Activated CD4-positive, alpha-beta T cell treated with anti-CD3 and anti-CD28 coated beads, Interleukin-2, amount 50 U/mL, for 4 hours (primary cell): ENCODE results near the gene FUT4.
"Not testable (repeated sequence)": the region's sequence is repeated elsewhere in the genome, so short reads cannot be mapped to it uniquely, and the experiment has no call there.

Experiments
- DNase-seq, 2 experiments: peaks; one replicate each; pipeline ENCODE4 v3.0.0-alpha.2; 2020

The FUT4 gene

DNA sequence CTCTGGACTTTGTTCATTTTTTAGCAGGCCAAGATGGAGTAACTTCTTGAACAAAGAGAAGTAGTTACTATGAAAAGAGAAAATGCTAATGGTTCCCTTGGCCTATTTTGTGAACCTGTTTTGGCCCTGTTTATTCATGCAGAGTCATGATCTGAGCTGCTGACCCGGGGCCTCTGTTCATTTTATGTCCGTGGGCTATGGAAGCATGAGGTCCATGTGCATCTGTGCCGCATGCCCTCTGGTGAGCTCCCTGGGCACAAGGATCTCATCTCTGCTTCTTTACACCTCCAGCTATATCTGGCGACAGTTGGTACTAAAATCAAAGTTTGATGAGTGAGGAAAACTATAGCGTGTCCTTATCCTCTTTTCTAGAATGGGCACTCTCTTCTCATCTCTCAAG, 24.5 kb downstream of the FUT4 start:
- DNase-seq, result no peak

DNA sequence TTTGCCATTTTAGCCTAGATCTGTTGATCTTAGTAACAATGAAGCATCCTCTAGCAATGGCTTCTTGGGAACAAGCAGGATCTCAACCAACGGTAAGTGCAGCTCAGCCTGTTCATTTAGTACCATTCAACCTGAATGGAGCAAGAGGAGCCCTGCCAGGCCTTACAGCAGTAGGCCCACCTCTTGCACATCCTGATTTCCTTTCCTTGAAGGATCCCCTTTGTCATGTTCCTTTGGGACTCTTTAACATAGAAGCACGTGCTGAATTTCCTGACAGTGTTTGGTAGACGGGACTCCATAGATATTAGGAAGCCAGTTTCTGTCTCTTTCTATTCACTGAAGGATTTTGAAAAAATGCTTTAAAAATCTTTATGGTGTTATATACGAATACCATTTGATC, 25.0 kb downstream of the FUT4 start:
- no peak for DNase-seq

DNA sequence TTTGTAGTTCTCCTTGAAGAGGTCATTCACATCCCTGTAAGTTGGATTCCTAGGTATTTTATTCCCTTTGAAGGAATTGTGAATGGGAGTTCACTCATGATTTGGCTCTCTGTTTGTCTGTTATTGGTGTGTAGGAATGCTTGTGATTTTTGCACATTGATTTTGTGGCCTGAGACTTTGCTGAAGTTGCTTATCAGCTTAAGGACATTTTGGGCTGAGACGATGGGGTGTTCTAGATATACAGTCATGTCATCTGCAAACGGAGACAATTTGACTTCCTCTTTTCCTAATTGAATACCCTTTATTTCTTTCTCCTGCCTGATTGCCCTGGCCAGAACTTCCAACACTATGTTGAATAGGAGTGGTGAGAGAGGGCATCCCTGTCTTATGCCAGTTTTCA, 29.3 kb downstream of the FUT4 start:
- DNase-seq, result not testable (repeated sequence)

DNA sequence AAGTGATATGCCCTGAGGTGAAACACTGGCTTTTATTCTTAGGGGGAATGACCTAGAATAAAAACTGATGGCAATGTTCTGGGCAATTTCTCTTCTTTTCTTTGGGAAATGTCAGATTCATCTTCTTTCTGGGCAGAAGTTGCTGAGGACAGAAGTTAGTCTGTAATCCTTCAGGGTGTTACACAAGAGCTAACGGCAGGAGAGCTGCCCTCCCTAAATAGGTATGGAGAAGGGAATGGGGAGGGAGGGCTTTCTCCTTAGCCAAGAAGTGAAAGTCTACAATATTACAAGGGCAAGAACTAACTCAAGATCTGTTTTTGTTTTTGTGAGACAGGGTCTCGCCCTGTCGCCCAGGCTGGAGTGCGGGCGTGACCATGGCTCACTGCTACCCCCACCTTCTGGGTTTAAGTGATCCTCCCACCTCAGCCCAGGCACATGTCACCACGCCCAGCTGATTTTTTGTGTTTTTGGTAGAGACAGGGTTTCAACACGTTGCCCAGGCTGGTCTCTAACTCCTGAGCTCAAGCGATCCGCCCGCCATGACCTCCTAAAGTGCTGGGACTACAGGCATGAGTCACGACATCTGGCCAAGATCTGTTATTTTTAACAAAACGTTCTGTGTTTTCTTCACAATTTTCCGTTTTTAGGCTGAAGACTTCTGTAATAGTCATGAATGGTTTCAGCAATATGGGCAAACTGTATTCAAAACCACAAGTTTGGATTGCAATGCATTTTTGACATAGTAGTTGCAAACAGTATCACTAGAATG, 30.7 kb downstream of the FUT4 start:
- no peak for DNase-seq

DNA sequence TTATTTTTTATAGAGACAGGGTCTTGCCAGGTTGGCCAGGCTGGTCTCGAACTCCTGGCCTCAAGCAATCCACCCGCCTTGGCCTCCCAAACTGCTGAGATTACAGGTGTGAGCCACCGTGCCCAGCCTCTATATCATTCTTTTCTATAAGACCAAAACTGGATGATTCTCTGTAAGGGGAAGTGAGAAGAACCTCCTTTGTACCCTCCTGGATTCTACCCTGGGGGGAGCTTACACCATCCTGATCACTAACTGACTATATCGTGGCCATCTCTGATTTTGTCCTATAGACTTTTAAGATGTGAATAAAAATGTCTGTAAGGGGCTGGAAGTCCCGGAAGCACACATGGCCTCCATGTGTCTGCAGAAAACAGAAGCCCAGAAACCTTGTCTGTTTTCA, 32.6 kb downstream of the FUT4 start:
- DNase-seq, result no peak

DNA sequence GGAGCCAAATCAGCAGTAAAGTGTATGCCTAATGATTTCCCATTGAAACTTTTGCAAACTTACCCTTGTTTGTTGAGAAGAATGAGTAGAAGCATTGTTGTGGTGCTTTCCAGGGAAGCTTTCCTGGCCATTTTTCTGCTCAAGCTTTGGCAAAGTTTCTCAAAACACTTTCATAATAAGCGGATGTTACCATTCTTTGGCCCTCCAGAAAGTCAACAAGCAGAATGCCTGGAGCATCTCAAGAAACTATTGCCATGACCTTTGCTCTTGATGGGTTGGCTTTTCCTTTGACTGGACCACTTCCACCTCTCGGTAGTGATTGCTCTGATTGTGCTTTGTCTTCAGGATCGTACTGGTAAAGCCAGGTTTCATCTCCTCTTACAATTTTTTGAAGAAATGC, 34.1 kb downstream of the FUT4 start:
- no peak for DNase-seq

DNA sequence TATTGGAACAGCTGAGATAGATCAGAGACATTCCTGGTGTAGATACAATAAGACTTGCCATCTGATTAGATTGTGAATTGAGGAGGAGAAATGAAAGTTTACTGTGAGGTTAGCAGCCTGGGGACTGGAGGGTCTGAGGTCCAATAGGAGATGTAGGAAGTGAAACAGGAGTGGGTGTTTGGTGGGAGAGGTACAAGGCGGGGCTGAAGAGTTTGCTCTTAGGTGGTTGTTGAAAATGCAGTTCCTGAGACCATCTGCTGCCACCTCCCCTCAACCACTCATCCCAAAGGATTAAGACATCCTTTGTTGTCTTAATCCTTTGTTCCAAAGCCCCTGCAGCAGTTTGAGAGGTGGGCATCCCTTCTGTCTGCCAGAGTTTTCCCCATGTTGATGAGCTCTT, 38.2 kb downstream of the FUT4 start:
- DNase-seq, result no peak

DNA sequence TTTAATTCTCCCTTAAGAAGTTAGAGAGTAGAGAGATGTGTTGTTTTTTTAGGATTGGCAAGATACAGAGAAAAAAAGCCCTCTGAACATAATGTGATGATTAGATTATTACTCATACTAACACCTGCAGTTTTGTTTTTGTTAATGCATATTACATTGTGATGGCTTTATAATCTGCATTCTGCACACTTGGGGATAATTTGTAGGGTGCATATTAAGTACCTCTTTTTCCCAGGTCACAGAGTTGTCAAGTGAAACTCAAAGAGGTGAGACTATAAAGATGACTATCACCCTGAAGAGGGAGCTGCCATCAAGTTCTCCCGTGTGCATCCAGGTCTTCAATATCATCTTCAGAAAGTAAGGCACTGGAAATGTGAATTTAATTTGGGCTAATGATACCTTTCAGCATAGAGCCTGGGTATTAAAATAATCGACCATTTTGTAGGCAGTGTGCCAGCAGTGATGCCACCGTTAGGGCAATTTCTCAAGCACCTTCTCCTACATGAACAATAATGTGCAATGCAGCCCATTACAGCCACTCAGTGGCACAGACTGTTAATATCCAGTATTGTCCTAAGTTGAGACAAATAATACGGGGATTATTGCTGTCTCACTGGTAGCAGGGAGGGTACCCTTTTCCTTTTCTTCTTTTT, 39.6 kb downstream of the FUT4 start:
- no peak for DNase-seq

DNA sequence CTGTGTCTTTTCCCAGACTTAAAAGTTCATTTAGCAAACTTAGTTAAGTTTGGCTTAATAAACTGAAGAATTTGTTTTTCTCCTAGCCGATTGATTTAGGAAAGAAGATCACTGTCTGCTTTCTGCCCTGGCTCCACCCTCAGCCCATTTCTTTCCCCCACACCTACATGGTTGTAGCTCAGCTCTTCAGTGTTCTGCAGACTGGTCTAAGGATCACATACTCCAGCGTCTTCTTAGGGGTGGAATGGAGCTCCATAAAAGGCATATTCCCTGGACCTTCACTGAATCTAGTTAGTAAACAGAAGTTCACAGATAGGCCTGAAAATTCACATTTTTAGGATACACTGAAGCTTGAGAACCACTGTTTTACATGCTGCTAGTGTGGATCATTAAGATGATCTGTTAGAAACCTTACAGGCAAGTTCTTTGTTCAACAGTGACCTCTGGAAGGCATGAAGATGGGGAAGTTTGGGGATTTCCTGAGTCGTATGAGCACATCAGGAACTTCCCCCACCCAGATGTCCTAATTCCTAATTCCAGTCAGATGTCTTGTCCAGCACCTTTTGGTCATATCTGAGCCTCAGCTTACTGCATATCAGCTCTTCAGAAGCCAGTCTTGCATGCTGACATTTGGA, 40.3 kb downstream of the FUT4 start:
- no peak for DNase-seq

DNA sequence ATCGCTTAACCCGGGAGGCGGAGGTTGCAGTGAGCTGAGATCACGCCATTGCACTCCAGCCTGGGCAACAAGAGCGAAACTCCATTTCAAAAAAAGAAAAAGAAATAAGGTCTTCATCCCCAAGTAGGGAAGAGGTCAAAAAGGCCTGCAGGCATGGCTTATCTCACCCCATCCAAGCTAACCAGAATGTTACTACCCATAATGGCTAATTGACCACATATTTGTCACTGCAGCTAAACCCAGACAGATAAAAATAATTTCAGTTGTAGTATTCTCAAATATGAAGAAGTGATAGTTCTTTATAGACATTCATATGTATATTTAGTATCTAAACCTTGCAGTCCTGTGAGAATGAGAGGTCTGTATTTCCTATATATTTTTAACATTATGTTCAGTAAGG, 41.3 kb downstream of the FUT4 start:
- DNase-seq, result no peak

DNA sequence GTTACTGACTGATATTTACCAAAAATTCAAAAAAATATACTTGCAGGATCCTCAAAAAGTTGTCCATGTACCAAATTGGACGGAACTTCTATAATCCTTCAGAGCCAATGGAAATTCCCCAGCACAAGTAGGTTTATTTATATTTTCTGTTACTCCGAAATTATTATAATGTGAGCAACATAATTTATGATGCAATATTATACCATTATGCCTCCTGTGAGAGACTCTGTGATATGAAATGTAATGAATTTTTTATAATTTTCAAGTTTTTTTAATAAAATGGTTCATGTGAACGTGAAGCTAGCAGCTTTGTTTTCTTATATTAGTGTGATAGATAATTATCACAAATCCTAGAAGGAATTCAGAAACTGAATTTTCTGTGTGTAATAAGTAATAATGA, 41.7 kb downstream of the FUT4 start:
- DNase-seq, result no peak

DNA sequence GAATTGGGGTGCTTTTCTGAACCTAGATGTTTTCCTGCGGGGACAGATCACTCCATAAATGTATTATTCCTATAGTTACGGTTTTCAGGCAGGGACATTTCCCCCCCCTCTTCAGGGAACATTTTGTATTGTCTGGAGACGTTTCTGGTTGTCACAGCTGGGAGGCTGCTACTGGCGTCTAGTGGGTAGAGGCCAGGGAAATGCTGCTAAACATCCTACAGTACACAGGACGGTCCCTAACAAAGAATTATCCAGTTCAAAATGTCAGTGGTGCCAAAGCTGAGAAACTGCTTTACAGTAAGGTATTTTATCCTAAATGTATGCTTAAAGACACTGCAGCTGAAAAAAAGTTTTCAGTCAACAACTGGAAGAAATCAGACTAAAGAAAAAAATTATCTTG, 42.8 kb downstream of the FUT4 start:
- no peak for DNase-seq

DNA sequence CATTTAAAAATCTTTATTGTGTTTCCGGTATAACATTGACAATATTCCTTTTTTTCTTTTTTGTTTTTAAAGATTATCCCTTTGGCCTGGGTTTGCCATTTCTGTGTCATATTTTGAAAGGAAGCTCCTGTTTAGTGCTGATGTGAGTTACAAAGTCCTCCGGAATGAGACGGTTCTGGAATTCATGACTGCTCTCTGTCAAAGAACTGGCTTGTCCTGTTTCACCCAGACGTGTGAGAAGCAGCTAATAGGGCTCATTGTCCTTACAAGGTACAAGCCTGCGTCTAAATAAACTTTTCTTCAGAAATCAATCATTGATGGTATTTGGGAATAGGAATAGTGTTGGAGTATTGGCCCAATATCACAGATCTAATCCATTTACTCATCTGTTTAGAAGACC, 43.3 kb downstream of the FUT4 start:
- no peak for DNase-seq

DNA sequence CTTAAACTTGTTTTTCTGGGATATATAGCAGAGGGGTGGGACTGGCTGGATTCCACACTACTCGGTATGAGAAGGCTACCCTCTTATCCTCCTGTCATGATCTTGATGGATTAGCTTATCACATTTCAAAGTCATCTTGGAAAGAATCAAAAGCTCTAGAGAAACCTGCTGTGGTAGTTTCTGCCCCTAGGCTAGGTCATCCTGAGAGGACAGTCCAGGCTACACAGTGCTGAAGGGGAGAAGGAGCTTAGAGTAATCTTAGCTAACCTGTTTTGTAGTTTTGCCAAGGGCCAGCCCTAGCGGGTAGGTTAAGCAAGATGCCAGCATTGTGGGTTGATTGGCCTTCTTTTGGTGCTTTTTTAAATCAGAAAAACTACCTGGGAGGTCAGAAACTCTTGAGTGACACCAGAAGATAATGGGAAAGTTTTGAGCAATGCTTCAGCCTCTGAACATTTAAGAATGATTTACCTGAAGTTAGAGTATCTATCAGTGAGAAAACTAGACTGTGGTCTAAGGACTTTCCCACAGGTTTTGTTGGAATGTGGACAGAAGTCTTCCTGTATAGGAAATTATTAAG, 44.7 kb downstream of the FUT4 start:
- no peak for DNase-seq

DNA sequence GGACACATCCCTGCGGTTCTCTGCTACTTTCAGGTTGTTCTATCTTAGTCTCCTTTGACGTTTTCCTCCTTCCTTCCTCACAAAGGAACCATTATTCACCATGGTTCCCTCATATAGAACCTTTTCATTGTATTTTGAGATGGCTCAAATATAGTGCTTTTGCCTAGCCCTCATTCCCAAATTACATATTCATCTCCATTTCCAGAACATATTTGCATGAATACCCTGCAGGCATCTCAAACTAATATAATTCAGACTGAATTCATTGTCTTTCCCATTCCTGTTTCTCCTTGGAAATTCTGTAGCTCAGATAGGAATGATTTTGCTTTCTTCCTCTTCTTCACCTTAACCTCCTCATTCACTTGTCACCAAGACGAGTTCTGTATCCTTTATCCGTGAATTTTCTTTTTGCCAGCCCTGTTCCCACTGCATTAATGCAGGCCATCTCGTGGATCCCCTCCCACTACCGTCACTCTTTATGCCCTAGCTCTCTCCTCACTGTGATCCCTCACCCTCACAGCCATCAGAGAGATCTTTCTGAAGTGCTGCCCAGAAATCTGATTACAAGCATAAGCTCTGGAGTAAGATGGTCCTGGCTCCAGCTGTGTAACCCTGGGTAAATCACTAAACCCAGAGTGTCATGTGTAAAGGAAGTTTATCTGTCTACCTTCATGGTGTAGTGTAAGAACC, 46.8 kb downstream of the FUT4 start:
- DNase-seq, result no peak

DNA sequence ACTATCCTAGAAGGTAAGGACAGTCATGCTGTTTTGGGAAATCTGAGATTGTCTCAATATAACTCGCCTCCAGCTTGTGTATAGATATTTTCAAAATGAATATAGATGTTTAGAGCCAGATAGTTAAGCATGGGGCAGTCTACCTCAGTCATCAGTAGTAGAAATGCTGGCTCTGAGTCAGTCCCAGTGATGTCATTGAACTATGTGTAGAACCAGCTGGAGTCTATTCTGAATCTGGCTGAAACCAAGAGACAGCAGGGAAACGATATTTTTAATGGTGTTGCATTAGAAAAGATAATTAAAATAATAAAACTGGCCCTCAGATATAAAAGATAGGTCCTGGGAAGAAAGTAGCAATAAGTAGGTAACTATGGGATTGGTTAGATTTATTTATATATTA, 49.3 kb downstream of the FUT4 start:
- DNase-seq, result no peak

DNA sequence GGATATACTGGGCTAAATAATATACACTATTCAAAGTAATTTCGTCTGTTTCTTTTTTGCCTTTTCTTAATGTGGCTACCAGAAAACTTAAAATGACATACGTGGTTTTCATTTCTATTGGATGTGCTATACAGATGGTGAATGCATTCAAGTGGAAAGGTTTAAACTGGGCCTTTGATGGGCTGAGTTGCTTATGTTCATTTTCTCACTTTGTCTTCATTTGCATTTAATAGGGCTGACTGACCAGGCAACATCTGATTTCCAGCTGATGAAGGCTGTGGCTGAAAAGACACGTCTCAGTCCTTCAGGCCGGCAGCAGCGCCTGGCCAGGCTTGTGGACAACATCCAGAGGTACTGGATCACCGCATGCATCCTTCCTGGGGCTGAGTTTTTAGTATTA, 51.4 kb downstream of the FUT4 start:
- no peak for DNase-seq

DNA sequence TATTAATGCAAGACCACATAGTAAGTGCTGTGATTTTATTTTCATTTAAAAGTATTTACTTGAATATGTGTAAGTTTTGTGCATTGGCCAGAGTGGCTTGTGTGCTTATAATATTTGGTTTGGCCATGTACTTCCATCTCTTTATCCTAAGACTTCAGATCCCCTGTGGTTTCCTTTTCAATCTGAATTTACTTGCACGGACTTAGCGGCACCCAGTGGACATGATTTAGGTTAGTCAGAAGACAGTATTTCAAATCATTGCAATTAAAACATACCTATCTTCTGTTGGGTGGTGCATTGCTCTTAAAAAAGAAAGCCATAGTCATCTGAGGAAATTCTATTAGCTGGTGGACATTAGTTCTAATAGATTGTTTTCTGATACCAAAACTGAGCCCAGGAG, 54.2 kb downstream of the FUT4 start:
- no peak for DNase-seq
